GM21526 (cell line): ENCODE results near the gene RAET1G.

Experiments used
- ATAC-seq: cut with Tn5 transposase; IDR thresholded peaks from one replicate; pipeline ENCODE4 v1.9.1; 2021; ENCODE audit warnings: moderate library complexity; ENCODE audit not compliant: unreplicated experiment, low FRiP score

The RAET1G gene

GRCh38 chr6:149872233-149872632, 50.7 kb downstream of the RAET1G start:
- ATAC-seq = no peak

DNA sequence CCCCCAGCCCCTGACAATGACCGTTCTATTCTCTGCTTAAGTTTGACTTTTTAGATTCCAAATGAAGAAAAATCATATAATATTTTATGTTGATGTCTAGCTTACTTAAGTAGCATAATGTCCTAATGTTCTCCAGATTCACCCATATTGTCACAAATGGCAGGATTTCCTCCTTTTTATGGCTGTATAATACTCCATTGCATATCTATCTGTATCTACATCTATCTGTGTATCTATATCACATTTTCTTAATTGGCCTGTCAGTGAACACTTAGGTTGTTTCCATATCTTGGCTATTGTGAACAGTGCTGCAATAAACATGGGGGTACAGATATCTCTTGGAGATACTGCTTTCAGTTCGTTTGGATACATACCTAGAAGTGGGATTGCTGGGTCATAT, 51.7 kb downstream of the RAET1G start:
- ATAC-seq = no peak

- no peak for ATAC-seq
Measured at GRCh38 chr6:149869275-149869892, 53.5 kb downstream of the RAET1G start.

DNA sequence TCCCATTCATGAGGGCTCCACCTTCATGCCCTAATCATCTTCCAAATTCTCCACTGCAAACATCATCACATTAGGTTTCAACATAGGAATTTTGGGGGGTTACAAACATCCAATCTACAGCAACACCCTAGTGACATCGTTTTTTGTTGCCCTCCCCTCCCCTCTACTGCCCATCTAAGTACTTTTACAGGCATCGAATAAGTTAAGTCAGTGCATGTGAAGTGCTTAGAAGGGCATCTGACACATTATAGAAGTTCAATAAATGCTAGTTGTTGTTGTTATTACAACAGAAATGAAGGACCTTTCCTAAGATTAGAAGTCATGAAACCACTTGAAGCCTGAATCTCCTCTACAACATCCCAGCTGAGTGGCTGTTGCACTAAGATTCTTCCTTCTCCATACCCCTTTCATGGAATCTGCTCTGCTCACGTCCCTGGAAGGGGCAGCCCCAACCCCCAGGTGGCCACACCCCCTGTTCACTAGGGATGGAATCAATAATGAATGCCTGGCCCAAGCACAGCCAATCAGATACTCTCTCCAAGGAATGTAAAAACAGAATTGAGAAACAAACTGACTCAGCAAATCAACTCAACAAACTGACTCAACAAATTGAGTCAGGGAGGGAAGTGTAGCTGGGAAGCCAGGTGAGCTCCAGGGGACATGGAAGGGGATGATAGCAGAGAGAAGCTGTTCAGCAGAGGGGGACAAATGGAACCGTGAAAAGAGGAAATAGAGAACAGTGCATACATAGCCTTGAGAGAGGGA, 54.9 kb downstream of the RAET1G start:
- ATAC-seq = no peak
